ENCODE results near the gene PLB1.

Gene PLB1

GRCh38 chr2:28604284-28604843, 108.5 kb downstream of the PLB1 start:
- H3K27me3 ChIP-seq (ENCODE audit: insufficient read depth, low read length, poor library complexity), result peaks cover 8% of the 10 kb centered on the region
- H3K27ac ChIP-seq (ENCODE audit: low read length), result no peak overlapping the region
- H3K4me3 ChIP-seq (ENCODE audit: low read depth in 1 of 2, low read length in 2 of 2), result no peak overlapping the region
- no peak overlapping the region for H3K9ac ChIP-seq (ENCODE audit: low read depth, low read length)
- H3K4me1 ChIP-seq (ENCODE audit: insufficient read depth, low read length), result no peaks in the 10 kb centered on the region
- H3K36me3 ChIP-seq (ENCODE audit: insufficient read depth, low read length), result no peaks in the 10 kb centered on the region
- no peak overlapping the region for H2AFZ ChIP-seq (ENCODE audit: low read depth, low read length)
- no peak for ATAC-seq (ENCODE audit: insufficient read depth, low read depth)
- no peak for DNase-seq
- H4K20me1 ChIP-seq (ENCODE audit: insufficient read depth, low read length), result no peaks in the 10 kb centered on the region; the same call in 1 of the 2 replicates
- H3K79me2 ChIP-seq (ENCODE audit: insufficient read depth, low read length), result no peaks in the 10 kb centered on the region
- no peaks in the 10 kb centered on the region for H3K9me3 ChIP-seq (ENCODE audit: insufficient read depth, low read length, severe bottlenecking)
- H3K4me2 ChIP-seq (ENCODE audit: insufficient read depth, low read length), result no peak overlapping the region
- TF ChIP-seq EZH2 (IDR thresholded peaks at IDR 0.05; ENCODE audit: borderline replicate concordance, low read depth, low read length, severe bottlenecking), result no peak
- no peak for TF ChIP-seq CTCF (IDR thresholded peaks at IDR 0.05; ENCODE audit: borderline replicate concordance, extremely low read depth, low read length, poor library complexity, severe bottlenecking)

- Histone ChIP-seq H3K36me3 (ENCODE audit: insufficient read depth, low read length) (no peaks in the 10 kb centered on the region), H3K9ac (ENCODE audit: low read depth, low read length) (no peak overlapping the region), H4K20me1 (ENCODE audit: insufficient read depth, low read length) (no peaks in the 10 kb centered on the region; the same call in 1 of the 2 replicates), H3K9me3 (ENCODE audit: insufficient read depth, low read length, severe bottlenecking) (no peaks in the 10 kb centered on the region), H3K4me2 (ENCODE audit: insufficient read depth, low read length) (no peak overlapping the region), H3K4me3 (ENCODE audit: low read depth in 1 of 2, low read length in 2 of 2) (no peak overlapping the region), H3K79me2 (ENCODE audit: insufficient read depth, low read length) (no peaks in the 10 kb centered on the region), H3K4me1 (ENCODE audit: insufficient read depth, low read length) (no peaks in the 10 kb centered on the region), H3K27me3 (ENCODE audit: insufficient read depth, low read length, poor library complexity) (peaks cover 8% of the 10 kb centered on the region), H3K27ac (ENCODE audit: low read length) (no peak overlapping the region), H2AFZ (ENCODE audit: low read depth, low read length) (no peak overlapping the region)
- DNase-seq, result no peak
- 0 out of 3 replicates have a peak, but pooled peaks have one; percentile 40 for ATAC-seq (ENCODE audit: insufficient read depth, low read depth)
- TF ChIP-seq EZH2 (IDR thresholded peaks at IDR 0.05; ENCODE audit: borderline replicate concordance, low read depth, low read length, severe bottlenecking), result no peak
- peak; percentile 16 for TF ChIP-seq CTCF (IDR thresholded peaks at IDR 0.05; ENCODE audit: borderline replicate concordance, extremely low read depth, low read length, poor library complexity, severe bottlenecking)
Observed at GRCh38 chr2:28606986-28607441, 111.2 kb downstream of the PLB1 start.

GRCh38 chr2:28607730-28608499, 112.1 kb downstream of the PLB1 start:
- Histone ChIP-seq H3K9me3 (ENCODE audit: insufficient read depth, low read length, severe bottlenecking) (no peaks in the 10 kb centered on the region), H3K27ac (ENCODE audit: low read length) (no peak overlapping the region), H3K36me3 (ENCODE audit: insufficient read depth, low read length) (no peaks in the 10 kb centered on the region), H3K79me2 (ENCODE audit: insufficient read depth, low read length) (no peaks in the 10 kb centered on the region), H3K9ac (ENCODE audit: low read depth, low read length) (no peak overlapping the region), H4K20me1 (ENCODE audit: insufficient read depth, low read length) (no peaks in the 10 kb centered on the region; the same call in 1 of the 2 replicates), H3K4me3 (ENCODE audit: low read depth in 1 of 2, low read length in 2 of 2) (no peak overlapping the region), H3K4me1 (ENCODE audit: insufficient read depth, low read length) (peaks cover 2% of the 10 kb centered on the region), H3K4me2 (ENCODE audit: insufficient read depth, low read length) (no peak overlapping the region), H2AFZ (ENCODE audit: low read depth, low read length) (no peak overlapping the region), H3K27me3 (ENCODE audit: insufficient read depth, low read length, poor library complexity) (peaks cover 8% of the 10 kb centered on the region)
- DNase-seq (no peak), ATAC-seq (ENCODE audit: insufficient read depth, low read depth) (no peak)
- TF ChIP-seq CTCF (IDR thresholded peaks at IDR 0.05; ENCODE audit: borderline replicate concordance, extremely low read depth, low read length, poor library complexity, severe bottlenecking), result no peak
- TF ChIP-seq EZH2 (IDR thresholded peaks at IDR 0.05; ENCODE audit: borderline replicate concordance, low read depth, low read length, severe bottlenecking), result no peak

All from DND-41 (cell line).